ENCODE data around the gene DEXI.

DEXI gene

DNA sequence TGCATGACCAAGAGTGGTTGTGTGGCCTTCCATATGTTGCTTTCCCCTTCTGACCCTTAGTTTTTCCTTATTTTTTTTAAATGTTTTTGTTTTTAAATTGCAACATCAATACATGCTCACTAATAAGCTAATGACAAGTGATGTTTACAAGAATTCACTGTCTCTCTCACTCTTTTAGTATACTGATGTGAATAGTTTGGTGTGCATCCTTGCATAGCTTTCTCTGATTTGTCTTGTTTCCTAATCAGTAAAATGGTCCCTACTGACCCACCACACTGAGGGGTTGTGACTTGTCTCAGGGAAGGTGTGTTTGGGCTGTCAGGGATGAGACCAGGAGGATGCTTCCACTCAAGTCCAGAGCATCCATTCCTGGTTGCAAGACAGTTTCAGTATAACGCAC is 39.3 kb downstream of the DEXI start:
- DNase-seq (ENCODE audit: insufficient read length, low spot score): no peak
- FAIRE-seq: no peak

DNA sequence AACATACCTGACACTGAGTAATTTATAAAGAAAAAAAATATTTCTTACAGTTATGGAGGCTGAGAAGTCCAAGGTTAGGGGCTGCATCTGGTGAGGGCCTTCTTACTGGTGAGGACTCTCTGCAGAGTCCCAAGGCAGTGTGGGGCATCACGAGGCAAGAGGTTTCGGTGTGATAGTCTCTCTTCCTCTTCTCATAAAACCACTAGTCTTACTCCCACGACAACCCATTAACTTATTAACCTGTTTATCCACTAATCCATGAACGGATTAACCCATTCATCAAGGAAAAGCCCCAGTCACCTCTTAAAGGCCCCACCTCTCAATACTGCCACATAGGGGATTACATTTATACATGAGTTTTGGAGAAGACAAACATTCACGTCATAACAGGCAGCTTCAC is 45.1 kb downstream of the DEXI start:
- FAIRE-seq (peak; percentile 82), DNase-seq (ENCODE audit: insufficient read length, low spot score) (no peak)

- FAIRE-seq (peak; percentile 11), DNase-seq (ENCODE audit: insufficient read length, low spot score) (no peak)
Measured at GRCh38 chr16:10896723-10897122, 45.5 kb downstream of the DEXI start.

GRCh38 chr16:10896165-10896564 is 46.1 kb downstream of the DEXI start:
- DNase-seq (ENCODE audit: insufficient read length, low spot score): no peak

GRCh38 chr16:10895053-10895946 is 47.0 kb downstream of the DEXI start:
- DNase-seq (ENCODE audit: insufficient read length, low spot score) (no peak), FAIRE-seq (no peak)

More at GRCh38 chr16:10896165-10896564, 46.1 kb downstream of the DEXI start:
- FAIRE-seq: peak; percentile 77

GRCh38 chr16:10892782-10893318 is 49.4 kb downstream of the DEXI start:
- DNase-seq (ENCODE audit: insufficient read length, low spot score) (no peak), FAIRE-seq (no peak)

DNA sequence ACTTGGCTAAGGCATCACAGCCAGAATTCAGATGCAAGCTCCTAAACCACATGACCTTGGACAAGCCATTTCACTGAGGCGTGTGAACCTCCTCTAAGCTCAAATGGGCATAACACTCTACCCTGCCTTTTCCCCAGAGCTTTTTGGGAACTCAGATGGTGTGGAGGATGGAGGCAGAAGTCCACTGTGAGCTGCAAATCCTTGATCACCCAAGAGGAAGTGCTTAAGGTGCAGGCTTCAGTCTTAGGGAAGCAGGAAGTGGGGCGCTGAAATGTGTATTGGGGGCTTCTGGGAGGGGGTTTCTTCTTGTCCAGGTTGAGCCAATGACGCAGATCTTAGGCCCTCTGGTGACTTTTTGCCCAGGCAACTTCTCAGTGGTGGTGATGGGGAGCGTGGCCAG is 52.4 kb downstream of the DEXI start:
- no peak for FAIRE-seq
- no peak for DNase-seq (ENCODE audit: insufficient read length, low spot score)

DNA sequence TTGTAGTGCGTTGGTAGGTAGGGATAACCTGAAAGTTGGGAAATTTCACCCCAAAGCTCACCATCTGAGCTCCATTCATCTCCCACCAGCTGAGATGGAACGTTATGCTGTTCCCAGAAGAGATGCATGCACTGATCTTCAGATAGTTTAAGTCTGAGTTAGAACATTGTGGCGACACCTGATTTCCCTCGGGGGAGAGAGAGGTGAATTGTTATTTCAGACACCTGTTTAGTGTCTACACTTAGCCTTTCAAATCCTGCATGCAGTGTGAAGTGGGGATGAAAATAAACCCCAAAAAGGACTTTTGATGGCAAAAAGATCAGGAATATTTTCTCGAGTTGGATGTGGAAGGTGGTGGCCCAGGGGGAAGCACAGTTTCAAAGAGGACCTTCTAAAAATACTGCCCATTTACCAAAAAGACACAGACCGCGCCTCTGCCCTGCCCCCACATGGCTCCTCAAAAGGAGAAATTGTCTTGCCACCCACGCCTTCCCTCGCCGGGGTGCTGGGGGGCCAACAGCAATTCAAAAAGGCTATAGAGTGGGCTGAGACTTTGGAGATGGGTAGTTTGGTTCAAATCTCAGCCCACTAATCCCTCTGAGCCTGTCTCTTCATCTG is 53.8 kb downstream of the DEXI start:
- DNase-seq (ENCODE audit: insufficient read length, low spot score) (no peak), FAIRE-seq (peak; percentile 44)

GRCh38 chr16:10885246-10885645 is 57.0 kb downstream of the DEXI start:
- DNase-seq (ENCODE audit: insufficient read length, low spot score) (no peak), FAIRE-seq (peak; percentile 94)

GRCh38 chr16:10883004-10883403 is 59.3 kb downstream of the DEXI start:
- DNase-seq (ENCODE audit: insufficient read length, low spot score) (no peak), FAIRE-seq (no peak)

DNA sequence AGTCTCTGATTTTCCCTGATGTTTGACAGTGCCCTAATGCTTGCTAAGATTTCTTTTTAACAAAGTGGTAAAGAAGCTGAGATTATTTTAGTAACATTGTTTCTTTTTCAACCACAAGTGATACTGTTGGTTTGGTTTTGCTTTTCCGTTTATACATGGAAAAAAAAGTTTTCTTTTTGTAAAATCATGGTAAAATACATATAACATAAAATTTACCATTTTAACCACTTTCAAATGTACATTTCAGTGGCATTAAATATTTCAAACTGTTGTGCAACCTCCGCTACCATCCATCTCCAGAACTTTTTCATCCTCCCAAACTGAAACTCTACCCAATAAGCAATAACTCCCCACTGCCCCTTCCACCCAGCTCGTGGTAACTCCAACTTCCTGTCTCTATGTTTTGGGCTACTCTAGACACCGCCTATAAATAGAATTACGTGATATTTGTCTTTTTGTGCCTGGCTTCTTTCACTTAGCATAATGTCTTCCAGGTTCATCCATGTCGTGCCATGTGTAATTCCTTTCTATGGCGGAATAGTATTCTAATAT is 60.7 kb downstream of the DEXI start:
- DNase-seq (ENCODE audit: insufficient read length, low spot score): no peak
- peak; percentile 86 for FAIRE-seq

DNA sequence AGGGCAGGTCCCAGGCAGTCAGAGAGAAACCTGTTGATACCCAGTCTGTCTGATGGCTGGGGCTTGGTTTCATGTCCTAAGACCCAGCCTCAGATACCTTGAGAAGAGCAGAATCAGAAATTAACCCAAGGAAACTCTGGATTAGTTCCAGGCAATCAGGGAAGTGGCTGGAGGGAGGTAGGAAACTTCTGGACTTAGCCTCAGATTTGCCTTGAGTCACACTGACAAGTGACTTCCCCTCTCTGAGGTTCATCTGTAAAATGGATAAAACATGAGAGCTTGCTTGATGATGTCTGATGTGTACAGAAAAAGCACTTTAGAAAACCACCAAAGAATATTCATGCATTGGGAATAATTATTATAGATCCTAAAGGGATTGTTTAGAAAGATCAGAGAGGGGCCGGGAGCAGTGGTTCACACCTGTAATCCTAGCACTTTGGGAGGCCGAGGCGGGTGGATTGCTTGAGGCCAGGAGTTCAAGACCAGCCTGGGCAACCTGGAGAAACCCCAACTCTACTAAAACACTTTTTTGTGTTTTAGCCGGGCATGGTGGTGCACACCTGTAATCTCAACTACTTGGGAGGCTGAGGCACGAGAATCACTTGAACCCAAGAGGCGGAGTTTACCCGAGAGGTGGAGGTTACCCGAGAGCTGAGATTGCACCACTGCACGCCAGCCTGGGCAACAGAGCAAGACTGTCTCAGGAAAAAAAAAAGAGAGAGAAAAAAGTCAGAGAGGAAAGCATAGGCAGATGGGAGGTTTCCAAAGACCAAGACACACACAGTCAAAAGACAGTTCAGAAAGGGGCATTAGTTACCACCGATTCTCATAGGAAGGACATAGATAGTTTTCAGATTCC is 61.4 kb downstream of the DEXI start:
- no peak for DNase-seq (ENCODE audit: insufficient read length, low spot score)
- FAIRE-seq: no peak

DNA sequence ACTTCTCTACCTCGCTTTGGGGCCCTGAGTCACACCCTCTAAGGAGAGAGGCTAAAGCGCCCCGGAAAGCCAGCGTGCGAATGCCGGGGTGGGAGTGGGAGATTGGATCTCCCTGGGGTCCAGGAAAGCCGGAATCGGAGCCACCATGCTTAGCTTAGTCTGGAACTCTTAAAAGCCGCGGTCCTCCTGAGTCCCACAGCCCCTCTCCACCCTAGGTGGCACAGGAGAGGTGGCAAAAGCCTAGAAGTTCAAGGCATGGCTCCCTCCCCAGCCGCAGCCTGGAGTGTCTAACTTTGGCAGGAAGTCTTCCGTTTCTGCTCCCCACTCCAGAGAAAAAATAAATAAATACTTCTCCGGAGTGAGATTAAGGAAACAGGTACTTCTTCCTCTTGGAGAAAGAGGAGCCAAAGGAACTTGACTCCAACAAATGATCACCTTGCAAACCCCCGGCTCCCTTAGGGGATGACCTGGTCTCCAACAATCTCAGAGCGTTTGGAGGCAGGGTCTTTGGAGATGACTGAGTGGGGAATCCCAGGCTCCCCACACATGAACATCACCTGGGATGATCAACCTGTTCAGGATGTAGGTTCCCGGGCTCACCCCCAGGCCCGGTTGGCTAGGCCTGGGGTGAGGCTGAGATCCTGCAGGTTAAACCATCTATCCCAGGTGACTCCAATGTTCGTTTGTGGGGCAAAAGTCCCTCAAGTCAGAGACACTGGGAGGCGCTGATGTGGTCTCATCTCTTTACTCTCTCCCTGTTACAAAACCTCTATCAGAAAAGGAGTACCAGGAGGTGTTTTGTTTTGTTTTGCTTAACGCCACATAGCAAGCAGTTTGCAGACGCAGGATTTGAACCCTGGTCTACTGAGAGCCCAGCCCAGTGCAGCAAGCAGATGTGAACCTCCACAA is 62.3 kb downstream of the DEXI start:
- DNase-seq (ENCODE audit: insufficient read length, low spot score) (no peak), FAIRE-seq (peak; percentile 82)

Data from GM19239 (cell line).